ENCODE measurements around the gene NMUR2.

GRCh38 chr5:152397581-152397980, 7.5 kb downstream of the NMUR2 start:
- no peak for TF ChIP-seq CTCF (IDR thresholded peaks at IDR 0.05)
- TF ChIP-seq ZFX (IDR thresholded peaks at IDR 0.05; ENCODE audit: borderline replicate concordance), result no peak

Measured in 22Rv1 (cell line).